Thoracic aorta (tissue), 2 donors: Measurements from ENCODE around the gene TBX6. TPM values are rescaled to one million over a fixed set of nuclear protein-coding genes. Genes with fewer than 3 reads are reported as not detected.
A peak's percentile ranks its signal among the peaks of the same experiment; 100 is the strongest.

ENCODE experiments used
- ATAC-seq: fragments of 150-250 bp; one replicate; pipeline ENCODE4 v1.8.0; 2017; ENCODE audit warnings: low read depth; ENCODE audit not compliant: insufficient number of reproducible peaks, low FRiP score
- DNase-seq: peaks from one replicate; pipeline ENCODE4 v3.0.0-alpha.2; 2020; ENCODE audit warnings: low spot score
- H3K27ac ChIP-seq, 2 donors: fragments of 200-600 bp; sonication (generic); 1 replicate in 1 of 2; 2 replicates in 1 of 2; pipeline ENCODE4 v1.5.1; 2016; ENCODE audit warnings: mild to moderate bottlenecking in 2 of 2, moderate library complexity in 2 of 2
- H3K27me3 ChIP-seq: fragments of 200-600 bp; sonication (generic); replicated peaks from 2 replicates; pipeline ENCODE4 v1.6.0; 2016; ENCODE audit warnings: mild to moderate bottlenecking; ENCODE audit not compliant: insufficient read depth
- H3K36me3 ChIP-seq: fragments of 200-600 bp; sonication (generic); one replicate; pipeline ENCODE4 v1.5.1; 2016
- H3K4me1 ChIP-seq, 2 donors: fragments of 200-600 bp; sonication (generic); 1 replicate in 1 of 2; 2 replicates in 1 of 2; pipeline versions ENCODE4 v1.5.1 to v1.6.0; 2016; ENCODE audit warnings: low read depth in 2 of 2, mild to moderate bottlenecking in 1 of 2; ENCODE audit not compliant: control insufficient read depth in 1 of 2
- H3K4me3 ChIP-seq: fragments of 200-600 bp; sonication (generic); 2 replicates; pipeline ENCODE4 v1.5.1; 2016; ENCODE audit warnings: mild to moderate bottlenecking
- H3K9me3 ChIP-seq: fragments of 200-600 bp; sonication (generic); 2 replicates; pipeline ENCODE4 v1.5.1; 2016
- CTCF ChIP-seq: fragments of 200-600 bp; sonication (generic); IDR thresholded peaks from one replicate; pipeline ENCODE4 v1.5.1; 2019; ENCODE audit warnings: antibody characterized with exemption
- total RNA-seq, 2 donors: library from RNA; depleted of rRNA; stranded (reverse); fragments of >200 nt; gene quantifications; one replicate each; pipeline versions ENCODE4 v1.1.0 to v1.2.3, GENCODE V29; 2016

TBX6 gene
- total RNA-seq, 2 donors from 2014 or later, result 0.56 TPM; not detected in 1

GRCh38 chr16:30121741-30122571 is 30.2 kb upstream of the TBX6 start:
- no peak for ATAC-seq

GRCh38 chr16:30120340-30121105 is 28.8 kb upstream of the TBX6 start:
- DNase-seq (no peak), ATAC-seq (no peak)
- Histone ChIP-seq H3K4me3 (no peak overlapping the region), H3K36me3 (peaks cover 39% of the 10 kb centered on the region), H3K9me3 (no peaks in the 10 kb centered on the region), H3K27ac (no peak overlapping the region), H3K4me1 (peaks cover 7 to 26% of the 10 kb centered on the region in 2 donors), H3K27me3 (no peaks in the 10 kb centered on the region)
- TF ChIP-seq CTCF, result no peak

More at GRCh38 chr16:30121741-30122571, 30.2 kb upstream of the TBX6 start:
- Histone ChIP-seq H3K27ac (peak overlapping the region; percentile 77 to 86), H3K4me3 (peak overlapping the region; percentile 95), H3K36me3 (peaks cover 29% of the 10 kb centered on the region), H3K9me3 (no peaks in the 10 kb centered on the region), H3K4me1 (peaks cover 7 to 26% of the 10 kb centered on the region in 2 donors), H3K27me3 (no peaks in the 10 kb centered on the region)
- no peak for DNase-seq
- TF ChIP-seq CTCF, result no peak

- Histone ChIP-seq H3K9me3 (no peaks in the 10 kb centered on the region), H3K4me3 (no peak overlapping the region), H3K27me3 (no peaks in the 10 kb centered on the region), H3K27ac (no peak overlapping the region), H3K4me1 (peaks cover 7 to 26% of the 10 kb centered on the region in 2 donors), H3K36me3 (peaks cover 45% of the 10 kb centered on the region)
- no peak for TF ChIP-seq CTCF
- DNase-seq, result no peak
- no peak for ATAC-seq
These were observed 27.7 kb upstream of the TBX6 start for GRCh38 chr16:30119428-30119827.

DNA sequence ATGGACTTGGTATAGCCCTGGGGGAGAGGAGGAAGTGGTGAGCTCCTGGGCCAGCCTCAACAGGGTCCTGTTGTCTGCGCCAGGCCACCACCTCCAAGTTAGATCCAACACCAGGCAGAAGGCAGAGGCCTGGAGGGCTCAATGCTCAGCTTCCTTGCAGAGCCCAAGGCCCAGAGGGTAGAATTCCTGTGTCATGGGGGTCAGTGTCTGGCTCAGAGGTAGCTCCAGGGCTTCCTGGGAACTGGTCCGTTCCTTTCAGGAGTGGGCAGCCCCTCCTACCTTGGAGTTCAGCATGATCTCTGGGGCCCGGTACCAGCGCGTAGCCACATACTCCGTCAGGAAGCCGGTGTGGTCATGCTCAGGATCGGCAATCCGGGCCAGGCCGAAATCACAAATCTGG is 26.0 kb upstream of the TBX6 start:
- no peak for TF ChIP-seq CTCF
- no peak for DNase-seq
- peaks cover 45% of the 10 kb centered on the region for H3K36me3 ChIP-seq
- no peak for ATAC-seq
- no peaks in the 10 kb centered on the region for H3K27me3 ChIP-seq
- no peak overlapping the region for H3K4me3 ChIP-seq
- H3K27ac ChIP-seq, result no peak overlapping the region
- peaks cover 0 to 17% of the 10 kb centered on the region in 2 donors for H3K4me1 ChIP-seq
- H3K9me3 ChIP-seq, result no peaks in the 10 kb centered on the region
